ENCODE results near the gene TTLL9. TPM values are rescaled to one million over a fixed set of nuclear protein-coding genes. Genes with fewer than 3 reads are reported as not detected.

The TTLL9 gene
- total RNA-seq, 2 donors from 2014 or later, result not detected

GRCh38 chr20:31977080-31977479, 106.6 kb downstream of the TTLL9 start:
- Histone ChIP-seq H3K4me1 (no peaks in the 10 kb centered on the region), H3K9me3 (no peaks in the 10 kb centered on the region), H3K27ac (no peak overlapping the region), H3K36me3 (no peaks in the 10 kb centered on the region), H3K27me3 (no peaks in the 10 kb centered on the region), H3K9ac (ENCODE audit: low read depth in 2 of 2, low read length in 2 of 2) (no peak overlapping the region), H3K4me3 (no peak overlapping the region)
- no peak for TF ChIP-seq CTCF (IDR thresholded peaks at IDR 0.05)
- intact Hi-C loops (cut with DNase I), result no loop called here
- no peak for DNase-seq

- no peaks in the 10 kb centered on the region for H3K27me3 ChIP-seq
- no peak for DNase-seq
- H3K27ac ChIP-seq, result no peak overlapping the region
- no peaks in the 10 kb centered on the region for H3K36me3 ChIP-seq
- no peaks in the 10 kb centered on the region for H3K9me3 ChIP-seq
- intact Hi-C loops (cut with DNase I), result no loop called here
- H3K4me3 ChIP-seq, result no peak overlapping the region
- no peak for TF ChIP-seq CTCF (IDR thresholded peaks at IDR 0.05)
- H3K9ac ChIP-seq (ENCODE audit: low read depth in 2 of 2, low read length in 2 of 2), result no peak overlapping the region
- no peaks in the 10 kb centered on the region for H3K4me1 ChIP-seq
These were observed 109.4 kb downstream of the TTLL9 start for GRCh38 chr20:31979713-31980426.

- no peak for DNase-seq
- Histone ChIP-seq H3K9me3 (no peaks in the 10 kb centered on the region), H3K36me3 (no peaks in the 10 kb centered on the region), H3K4me1 (no peaks in the 10 kb centered on the region), H3K27me3 (no peaks in the 10 kb centered on the region), H3K4me3 (no peak overlapping the region), H3K9ac (ENCODE audit: low read depth in 2 of 2, low read length in 2 of 2) (no peak overlapping the region), H3K27ac (no peak overlapping the region)
- no peak for TF ChIP-seq CTCF (IDR thresholded peaks at IDR 0.05)
- intact Hi-C loops (cut with DNase I), result no loop called here
These were observed 111.3 kb downstream of the TTLL9 start for GRCh38 chr20:31981784-31982183.

- no peak for TF ChIP-seq CTCF (IDR thresholded peaks at IDR 0.05)
- no peak for DNase-seq
- intact Hi-C loops (cut with DNase I), result no loop called here
- Histone ChIP-seq H3K4me3 (no peak overlapping the region), H3K4me1 (no peaks in the 10 kb centered on the region), H3K36me3 (no peaks in the 10 kb centered on the region), H3K27ac (no peak overlapping the region), H3K27me3 (no peaks in the 10 kb centered on the region), H3K9ac (ENCODE audit: low read depth in 2 of 2, low read length in 2 of 2) (no peak overlapping the region), H3K9me3 (no peaks in the 10 kb centered on the region)
These were observed 114.6 kb downstream of the TTLL9 start for GRCh38 chr20:31984981-31985471.

GRCh38 chr20:31987744-31988143, 117.3 kb downstream of the TTLL9 start:
- TF ChIP-seq CTCF (IDR thresholded peaks at IDR 0.05), result no peak

More at GRCh38 chr20:31987744-31988143, 117.3 kb downstream of the TTLL9 start:
- no peaks in the 10 kb centered on the region for H3K36me3 ChIP-seq
- intact Hi-C loops (cut with DNase I), result no loop called here
- no peaks in the 10 kb centered on the region for H3K27me3 ChIP-seq
- no peak overlapping the region for H3K9ac ChIP-seq (ENCODE audit: low read depth in 2 of 2, low read length in 2 of 2)
- no peak overlapping the region for H3K27ac ChIP-seq
- no peak for DNase-seq
- no peaks in the 10 kb centered on the region for H3K9me3 ChIP-seq
- H3K4me1 ChIP-seq, result no peaks in the 10 kb centered on the region
- H3K4me3 ChIP-seq, result no peak overlapping the region
